Hepatic stellate cell (primary cell): ENCODE measurements around the gene ATP5F1B.

ENCODE experiments used
- DNase-seq: peaks from one replicate; pipeline ENCODE4 v3.0.0; 2011; ENCODE audit warnings: low spot score

ATP5F1B gene

GRCh38 chr12:56616925-56617324, 28.9 kb downstream of the ATP5F1B start:
- no peak for DNase-seq

DNA sequence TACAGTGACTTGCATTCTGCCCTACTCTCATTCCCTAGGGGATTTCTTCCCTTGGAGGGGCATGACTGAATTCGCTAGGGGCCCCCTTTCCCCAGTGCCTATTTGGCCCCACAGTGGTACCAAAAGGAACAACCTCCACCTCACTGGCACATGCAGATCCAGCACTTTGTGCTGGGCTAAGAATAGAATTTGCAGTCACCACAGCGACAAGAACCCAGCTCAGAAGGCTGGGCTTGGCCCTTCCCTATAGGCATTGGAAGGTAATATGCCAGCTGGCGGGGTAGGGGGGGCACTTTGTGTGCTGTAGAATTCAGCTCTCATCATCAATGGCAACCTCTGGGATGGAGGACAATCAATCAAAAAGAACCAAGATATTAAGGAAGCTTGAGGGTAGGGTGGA, 29.5 kb downstream of the ATP5F1B start:
- no peak for DNase-seq

DNA sequence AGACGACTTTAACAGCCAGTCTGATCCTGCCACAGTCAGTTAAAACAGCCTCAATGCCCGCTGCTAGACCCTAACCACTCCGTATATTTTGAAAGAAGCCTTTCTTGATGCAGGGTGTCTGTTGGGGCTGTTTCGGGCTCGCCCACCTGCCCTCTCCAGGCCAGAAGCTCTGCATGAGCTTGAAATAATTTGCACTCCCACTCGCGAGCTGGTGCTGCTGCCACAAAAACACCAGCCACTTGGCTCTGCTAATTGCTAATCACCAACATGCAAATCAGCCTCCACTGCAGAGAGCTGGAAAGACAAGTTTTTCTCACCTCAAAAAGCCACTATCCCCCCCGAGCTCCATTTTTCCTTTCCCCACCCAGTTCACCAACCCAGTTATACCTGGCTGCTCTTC, 31.2 kb downstream of the ATP5F1B start:
- no peak for DNase-seq

GRCh38 chr12:56604355-56604754, 41.4 kb downstream of the ATP5F1B start:
- DNase-seq: no peak

GRCh38 chr12:56602239-56602638, 43.5 kb downstream of the ATP5F1B start:
- no peak for DNase-seq

DNA sequence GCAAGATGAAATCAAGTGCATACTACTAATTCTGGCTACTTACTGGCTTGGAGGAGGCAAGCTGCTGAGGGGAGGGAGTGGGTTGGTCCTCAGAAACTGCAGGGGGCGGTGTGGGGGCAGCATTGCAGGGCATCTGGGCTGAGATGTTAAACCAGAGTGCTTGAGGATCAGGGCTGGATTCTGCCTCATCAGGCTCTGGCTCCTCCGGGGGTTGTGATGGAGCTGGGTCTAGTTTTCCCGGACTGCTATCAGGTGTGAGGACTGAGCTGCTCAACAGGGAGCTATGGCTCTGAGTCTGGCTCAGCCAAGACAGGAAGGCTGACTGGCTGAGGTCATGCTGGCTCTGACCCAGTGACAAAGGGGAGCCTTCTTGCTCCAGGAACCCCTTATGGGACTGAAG, 44.3 kb downstream of the ATP5F1B start:
- DNase-seq: no peak

- no peak for DNase-seq
These were observed 45.0 kb downstream of the ATP5F1B start for GRCh38 chr12:56600753-56601152.

GRCh38 chr12:56599797-56600196, 46.0 kb downstream of the ATP5F1B start:
- DNase-seq: no peak

- no peak for DNase-seq
These were observed 46.7 kb downstream of the ATP5F1B start for GRCh38 chr12:56599041-56599440.

DNA sequence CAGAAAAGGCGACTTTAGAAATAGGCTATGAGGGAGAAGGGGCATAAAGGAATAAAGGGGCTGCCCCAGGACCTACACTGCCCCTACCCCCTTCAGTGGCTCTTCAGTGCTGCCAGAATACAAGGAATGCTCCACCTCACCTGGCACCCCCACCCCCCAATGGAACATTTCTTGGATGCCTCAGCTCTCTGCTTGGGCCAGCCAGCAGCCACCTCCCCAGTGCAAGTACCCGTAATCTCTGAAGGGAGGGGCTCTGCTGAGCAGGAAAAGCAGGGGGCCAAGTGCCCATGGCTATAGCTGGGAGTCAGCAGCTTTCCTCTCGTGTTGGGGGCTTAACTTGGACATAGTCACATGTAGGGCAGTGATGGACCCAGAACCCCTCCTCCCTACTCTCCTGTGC, 49.0 kb downstream of the ATP5F1B start:
- DNase-seq: no peak

- DNase-seq: peak; percentile 89
These were observed 51.7 kb downstream of the ATP5F1B start for GRCh38 chr12:56593909-56594621.

GRCh38 chr12:56591961-56592360, 53.8 kb downstream of the ATP5F1B start:
- DNase-seq: no peak

GRCh38 chr12:56591126-56591525, 54.7 kb downstream of the ATP5F1B start:
- DNase-seq: no peak

DNA sequence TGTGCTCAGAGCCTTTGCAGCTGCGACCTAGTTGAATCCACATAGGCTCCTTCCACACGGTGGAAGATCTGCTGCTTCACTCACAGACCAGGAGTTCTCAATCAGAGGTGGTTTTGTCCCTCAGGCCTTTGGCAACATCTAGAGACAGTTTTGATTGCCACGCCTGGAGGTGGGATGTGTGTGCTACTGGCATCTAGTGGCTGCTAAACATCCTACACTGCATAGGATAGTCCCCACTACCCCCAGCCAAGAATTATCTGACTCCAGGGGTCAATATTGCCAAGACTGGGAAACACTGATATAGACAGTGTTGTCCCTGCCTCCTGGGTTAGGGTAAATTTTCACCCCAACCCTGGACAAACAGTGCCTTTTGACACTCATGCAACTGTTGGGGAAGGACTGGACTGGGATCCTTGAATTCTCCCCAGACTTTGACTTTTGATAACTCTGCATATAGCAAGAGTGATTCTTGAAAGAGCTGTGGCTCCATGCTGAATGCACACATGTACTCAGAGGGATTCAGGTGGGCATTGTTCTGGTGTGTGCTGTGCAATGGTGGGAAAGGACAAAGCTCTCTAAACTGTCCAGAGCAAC, 55.5 kb downstream of the ATP5F1B start:
- DNase-seq: no peak

DNA sequence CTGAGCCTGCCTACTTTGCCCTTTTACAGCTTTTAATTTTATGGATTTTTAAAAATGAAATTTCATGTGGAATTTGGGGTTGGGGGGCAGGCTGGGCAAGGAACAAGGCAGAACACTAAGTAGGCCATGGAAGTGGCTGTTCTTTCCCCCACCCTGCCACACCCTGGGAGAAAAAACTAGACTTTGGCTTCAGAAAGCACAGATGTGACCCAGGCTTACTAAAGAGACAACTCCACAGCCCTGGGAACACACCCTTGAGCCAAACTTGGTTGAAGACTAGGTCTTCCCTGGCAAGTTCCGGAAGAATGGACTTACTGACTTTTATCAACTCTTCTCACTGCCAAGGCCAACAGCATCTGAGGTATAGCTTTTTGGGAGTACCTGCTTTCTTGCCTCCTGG, 56.0 kb downstream of the ATP5F1B start:
- no peak for DNase-seq
